Esophagus squamous epithelium (tissue), 4 donors: ENCODE results near the gene CTNNA1.

Source experiments
- POLR2A ChIP-seq, 4 donors: fragments of 450-650 bp; IDR thresholded peaks; one replicate each; pipeline ENCODE4 v1.6.1; 2017; ENCODE audit warnings: antibody characterized with exemption in 4 of 4, mild to moderate bottlenecking in 4 of 4, moderate library complexity in 3 of 4
- TF ChIP-seq, protein P1 (sequence below), 6 experiments: fragments of 450-650 bp in 4 of 6; fragments of 200-600 bp in 2 of 6; sonication (generic) in 2 of 6; IDR thresholded peaks; one replicate each; pipeline ENCODE4 v1.5.1; 2016 to 2019; ENCODE audit warnings: antibody characterized with exemption in 6 of 6, mild to moderate bottlenecking in 4 of 6, moderate library complexity in 4 of 6

GRCh38 chr5:138770291-138770690 lies 17.1 kb downstream of the CTNNA1 start:
- TF ChIP-seq, protein P1, sequence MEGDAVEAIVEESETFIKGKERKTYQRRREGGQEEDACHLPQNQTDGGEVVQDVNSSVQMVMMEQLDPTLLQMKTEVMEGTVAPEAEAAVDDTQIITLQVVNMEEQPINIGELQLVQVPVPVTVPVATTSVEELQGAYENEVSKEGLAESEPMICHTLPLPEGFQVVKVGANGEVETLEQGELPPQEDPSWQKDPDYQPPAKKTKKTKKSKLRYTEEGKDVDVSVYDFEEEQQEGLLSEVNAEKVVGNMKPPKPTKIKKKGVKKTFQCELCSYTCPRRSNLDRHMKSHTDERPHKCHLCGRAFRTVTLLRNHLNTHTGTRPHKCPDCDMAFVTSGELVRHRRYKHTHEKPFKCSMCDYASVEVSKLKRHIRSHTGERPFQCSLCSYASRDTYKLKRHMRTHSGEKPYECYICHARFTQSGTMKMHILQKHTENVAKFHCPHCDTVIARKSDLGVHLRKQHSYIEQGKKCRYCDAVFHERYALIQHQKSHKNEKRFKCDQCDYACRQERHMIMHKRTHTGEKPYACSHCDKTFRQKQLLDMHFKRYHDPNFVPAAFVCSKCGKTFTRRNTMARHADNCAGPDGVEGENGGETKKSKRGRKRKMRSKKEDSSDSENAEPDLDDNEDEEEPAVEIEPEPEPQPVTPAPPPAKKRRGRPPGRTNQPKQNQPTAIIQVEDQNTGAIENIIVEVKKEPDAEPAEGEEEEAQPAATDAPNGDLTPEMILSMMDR (IDR thresholded peaks at IDR 0.05), result no peak
- no peak for TF ChIP-seq POLR2A (IDR thresholded peaks at IDR 0.05)
